WI38 (cell line): ENCODE data around the gene GCK.

Experiments used
- H3K4me3 ChIP-seq: 2 replicates; pipeline ENCODE4 v1.5.1; 2011; ENCODE audit warnings: low read depth, mild to moderate bottlenecking, control low read depth, low read length
- TF ChIP-seq, protein P1 (sequence below): IDR thresholded peaks from 2 replicates; pipeline ENCODE4 v1.5.1; 2012; ENCODE audit warnings: low read depth, mild to moderate bottlenecking, control low read depth, low read length

The GCK gene

DNA sequence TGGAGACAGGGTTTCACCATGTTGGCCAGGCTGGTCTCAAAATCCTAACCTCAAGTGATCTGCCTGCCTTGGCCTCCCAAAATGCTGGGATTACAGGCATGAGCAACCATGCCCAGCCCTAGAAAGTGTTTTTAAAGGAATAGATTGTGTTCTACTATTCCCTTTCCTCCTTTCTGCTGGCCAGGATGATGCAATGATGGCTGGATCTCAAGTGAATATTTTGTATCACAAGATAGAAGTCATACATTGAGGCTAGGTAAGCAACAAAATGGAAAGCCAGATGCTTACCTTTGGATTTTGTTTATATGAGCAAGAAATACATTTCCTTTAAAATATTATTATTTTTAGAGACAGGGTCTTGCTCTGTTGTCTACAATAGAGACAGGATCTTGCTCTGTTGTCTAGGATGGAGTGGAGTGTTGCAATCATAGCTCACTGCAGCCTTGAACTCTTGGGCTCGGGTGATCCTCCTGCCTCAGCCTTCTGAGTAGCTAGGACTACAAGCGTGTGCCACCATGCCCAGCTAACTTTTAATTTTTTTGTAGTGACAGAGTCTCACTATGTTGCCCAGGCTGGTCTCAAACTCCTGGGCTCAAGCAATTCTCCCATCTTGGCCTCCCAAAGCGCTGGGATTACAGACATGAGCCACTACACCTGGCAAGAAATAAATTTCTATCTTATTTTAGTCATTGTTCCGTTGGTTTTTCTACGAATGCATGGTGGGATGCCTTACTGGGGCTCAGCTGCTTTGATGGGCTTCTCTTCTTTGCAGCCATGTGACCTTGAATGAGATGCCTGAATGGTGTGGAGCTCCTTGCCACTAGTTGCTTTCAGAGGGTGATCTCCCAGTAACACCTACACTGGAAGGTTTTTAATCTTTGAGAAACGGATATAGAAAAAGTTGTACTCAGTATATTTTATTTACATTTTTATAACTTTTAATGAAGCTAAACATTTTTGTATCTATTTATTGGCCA is 90.9 kb downstream of the GCK start:
- TF ChIP-seq, protein P1, sequence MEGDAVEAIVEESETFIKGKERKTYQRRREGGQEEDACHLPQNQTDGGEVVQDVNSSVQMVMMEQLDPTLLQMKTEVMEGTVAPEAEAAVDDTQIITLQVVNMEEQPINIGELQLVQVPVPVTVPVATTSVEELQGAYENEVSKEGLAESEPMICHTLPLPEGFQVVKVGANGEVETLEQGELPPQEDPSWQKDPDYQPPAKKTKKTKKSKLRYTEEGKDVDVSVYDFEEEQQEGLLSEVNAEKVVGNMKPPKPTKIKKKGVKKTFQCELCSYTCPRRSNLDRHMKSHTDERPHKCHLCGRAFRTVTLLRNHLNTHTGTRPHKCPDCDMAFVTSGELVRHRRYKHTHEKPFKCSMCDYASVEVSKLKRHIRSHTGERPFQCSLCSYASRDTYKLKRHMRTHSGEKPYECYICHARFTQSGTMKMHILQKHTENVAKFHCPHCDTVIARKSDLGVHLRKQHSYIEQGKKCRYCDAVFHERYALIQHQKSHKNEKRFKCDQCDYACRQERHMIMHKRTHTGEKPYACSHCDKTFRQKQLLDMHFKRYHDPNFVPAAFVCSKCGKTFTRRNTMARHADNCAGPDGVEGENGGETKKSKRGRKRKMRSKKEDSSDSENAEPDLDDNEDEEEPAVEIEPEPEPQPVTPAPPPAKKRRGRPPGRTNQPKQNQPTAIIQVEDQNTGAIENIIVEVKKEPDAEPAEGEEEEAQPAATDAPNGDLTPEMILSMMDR, result no peak
- H3K4me3 ChIP-seq, result no peak overlapping the region

DNA sequence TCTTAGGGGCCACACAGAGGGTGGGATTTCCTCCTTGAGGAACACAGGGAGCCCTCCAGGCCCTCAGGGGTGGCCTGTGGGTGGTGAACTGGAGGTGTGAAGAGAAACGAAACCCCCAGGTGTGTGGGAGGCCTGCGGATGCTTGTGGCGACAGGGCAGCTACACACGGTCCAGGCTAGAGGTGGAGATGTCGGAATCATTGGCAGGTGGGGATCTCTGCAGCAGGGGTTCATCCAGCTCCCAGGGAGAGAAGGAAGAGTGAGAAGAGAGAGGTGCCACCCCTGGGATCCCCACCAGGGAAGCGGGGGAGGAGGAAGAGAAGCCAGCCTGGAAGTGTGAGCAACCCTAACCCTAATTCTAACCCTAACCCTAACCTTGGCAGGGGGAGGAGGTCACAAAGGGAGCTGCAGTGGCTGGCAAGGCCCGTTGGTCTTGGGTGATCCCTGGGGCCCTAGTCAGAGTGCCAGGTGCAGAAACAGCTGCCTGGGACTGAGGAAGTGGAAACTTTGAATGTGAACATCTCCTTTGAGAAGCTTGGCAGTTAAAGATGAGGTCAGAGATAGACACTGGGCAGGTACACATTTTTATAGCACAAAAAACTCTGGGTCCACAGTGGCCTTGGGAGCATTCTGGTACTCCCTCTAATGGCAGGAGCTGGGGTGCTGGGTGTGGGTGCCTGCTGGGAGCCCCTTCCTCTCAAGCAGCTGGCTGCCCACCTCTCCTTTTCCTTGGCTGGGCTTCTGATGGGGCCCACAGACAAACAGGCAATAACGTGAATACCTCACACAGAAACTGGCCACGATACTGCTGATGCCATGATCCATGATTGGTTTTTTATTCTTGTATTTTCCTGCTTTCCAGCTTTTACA is 91.9 kb downstream of the GCK start:
- no peak overlapping the region for H3K4me3 ChIP-seq
- TF ChIP-seq, protein P1, result no peak

DNA sequence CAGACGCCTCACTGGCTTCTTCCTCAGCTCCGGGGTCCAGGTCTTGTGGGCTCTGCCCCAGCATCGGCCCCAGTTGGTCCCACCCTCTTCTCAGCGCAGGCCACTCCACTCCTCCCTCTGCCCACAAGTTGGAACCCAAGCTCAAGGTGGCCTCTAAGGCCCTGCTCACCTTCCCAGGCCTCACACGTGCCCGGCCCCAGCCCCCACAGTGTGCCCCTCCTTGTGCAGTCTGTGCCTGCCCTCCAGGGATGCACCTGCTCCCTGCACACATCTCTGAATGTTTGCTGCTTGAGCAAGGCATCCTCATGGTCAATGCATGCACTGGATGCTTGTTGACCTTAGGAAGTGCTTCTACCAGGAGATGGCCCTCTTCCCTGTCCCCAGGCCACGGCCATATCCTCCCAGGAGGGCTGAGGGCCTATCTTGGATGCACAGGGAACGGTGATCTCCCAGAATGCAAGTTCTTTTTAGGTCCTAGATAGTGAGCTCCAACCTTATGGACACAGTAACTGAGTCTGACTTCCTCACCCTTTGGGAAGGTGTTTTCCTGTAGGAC is 92.8 kb downstream of the GCK start:
- TF ChIP-seq, protein P1, result no peak
- H3K4me3 ChIP-seq, result no peak overlapping the region

DNA sequence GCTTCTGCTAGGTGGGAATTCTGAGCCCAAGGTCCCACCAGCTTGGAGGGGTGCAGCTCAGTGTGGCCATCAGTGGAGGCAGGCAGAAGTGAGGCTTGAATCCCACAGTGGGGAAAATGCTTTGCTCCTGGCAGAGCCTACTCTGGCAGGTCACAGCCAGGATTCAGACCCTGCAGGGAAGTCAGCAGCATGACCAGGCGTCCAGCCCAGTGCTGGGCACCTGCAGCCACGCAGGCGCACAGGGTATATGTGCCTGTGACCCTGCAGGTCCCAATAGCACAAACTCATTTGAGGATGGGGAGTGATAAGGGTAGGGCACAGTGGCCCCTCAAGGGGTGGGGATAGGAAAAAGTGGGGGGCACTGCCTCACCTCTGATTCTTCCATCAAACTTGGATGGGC is 93.5 kb downstream of the GCK start:
- H3K4me3 ChIP-seq, result no peak overlapping the region
- TF ChIP-seq, protein P1, result no peak

DNA sequence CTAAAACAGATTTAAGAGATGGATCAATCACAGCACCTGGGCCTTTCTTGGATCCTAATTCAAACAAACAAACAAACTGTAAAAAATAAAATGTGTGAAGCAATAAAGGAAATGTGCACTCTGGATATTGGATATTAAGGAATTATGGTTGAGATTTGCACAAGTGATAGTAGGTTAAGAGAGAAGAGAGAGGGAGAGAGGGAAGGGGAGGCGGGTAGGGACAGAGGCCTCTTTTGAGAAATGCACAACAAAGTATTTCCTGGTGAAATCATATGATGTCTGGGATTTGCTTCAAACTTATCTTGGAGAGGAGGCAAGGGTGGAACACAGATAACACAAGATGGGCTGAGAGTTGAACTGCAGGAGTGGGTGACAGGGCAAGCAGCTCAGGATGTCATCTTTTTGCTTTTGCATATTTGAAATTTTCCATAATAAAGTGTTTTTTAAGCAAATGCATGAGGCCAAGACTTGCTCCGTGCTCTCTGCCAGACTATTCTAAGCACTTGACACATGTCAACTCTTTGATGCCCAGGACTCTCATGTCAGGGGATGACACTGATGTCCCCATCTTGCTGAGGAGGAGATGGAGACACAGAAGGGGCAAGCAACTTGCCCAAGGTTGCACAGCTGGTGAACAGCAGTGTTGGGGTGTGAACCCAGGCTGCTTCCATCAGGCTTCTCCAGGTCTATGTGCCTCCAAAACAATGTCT is 94.2 kb downstream of the GCK start:
- no peak overlapping the region for H3K4me3 ChIP-seq
- TF ChIP-seq, protein P1, result no peak

DNA sequence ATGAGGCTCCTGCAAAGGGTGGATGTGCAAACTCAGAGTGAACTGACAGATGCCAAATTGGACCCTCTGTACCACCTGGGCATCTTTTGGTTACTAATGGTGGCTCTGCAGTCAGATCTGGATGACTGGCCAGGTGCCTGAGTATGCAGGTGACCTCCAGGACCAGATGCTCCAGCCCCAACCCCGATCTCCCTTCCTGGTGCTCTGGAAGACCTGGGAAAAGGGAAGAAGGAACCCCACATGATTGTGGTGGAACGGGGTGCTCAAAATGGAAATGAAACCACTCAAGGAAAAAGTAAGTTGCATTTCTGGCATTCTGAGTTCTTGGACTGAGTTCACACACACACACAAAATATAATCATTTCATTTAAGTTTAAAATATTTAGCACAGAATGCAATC is 94.9 kb downstream of the GCK start:
- TF ChIP-seq, protein P1, result no peak

More for the DNA sequence above, 94.9 kb downstream of the GCK start:
- no peak overlapping the region for H3K4me3 ChIP-seq
